Endothelial cell (in vitro differentiated cells): ENCODE data around the gene LMO7. TPM values are rescaled to one million over a fixed set of nuclear protein-coding genes. Genes with fewer than 3 reads are reported as not detected.

Experiments
- DNase-seq: peaks from one replicate; pipeline ENCODE4 v3.0.0; 2021; ENCODE audit warnings: low spot score
- H3K27ac Mint-ChIP-seq: one replicate; pipeline ENCODE4 v1.8.0; 2021; ENCODE audit warnings: mixed read lengths, inconsistent platforms; ENCODE audit not compliant: unreplicated experiment
- H3K27me3 Mint-ChIP-seq: one replicate; pipeline ENCODE4 v1.8.0; 2021; ENCODE audit warnings: mild to moderate bottlenecking, moderate library complexity, mixed read lengths, inconsistent platforms; ENCODE audit not compliant: unreplicated experiment
- H3K36me3 Mint-ChIP-seq: one replicate; pipeline ENCODE4 v1.8.0; 2021; ENCODE audit warnings: mild to moderate bottlenecking, low read depth, mixed read lengths, inconsistent platforms; ENCODE audit not compliant: unreplicated experiment
- H3K4me1 Mint-ChIP-seq: one replicate; pipeline ENCODE4 v1.8.0; 2021; ENCODE audit warnings: mild to moderate bottlenecking, mixed read lengths, inconsistent platforms; ENCODE audit not compliant: unreplicated experiment
- H3K4me3 Mint-ChIP-seq: one replicate; pipeline ENCODE4 v1.8.0; 2021; ENCODE audit warnings: mild to moderate bottlenecking, mixed read lengths, inconsistent platforms; ENCODE audit not compliant: unreplicated experiment
- H3K9me3 Mint-ChIP-seq: one replicate; pipeline ENCODE4 v1.8.0; 2021; ENCODE audit warnings: mixed read lengths, inconsistent platforms; ENCODE audit not compliant: unreplicated experiment
- total RNA-seq: library from RNA; stranded (reverse); fragmentation: NEBNext Ultra II Directional; extraction: Animal tissue kit (Norgen Biotek cat#: 25700); gene quantifications from one replicate; pipeline ENCODE4 v1.2.1, GENCODE V29; 2021; ENCODE audit not compliant: unreplicated experiment
- TF ChIP-seq, protein P1 (sequence below): fragments of 200-600 bp; sonication (generic); IDR thresholded peaks from one replicate; pipeline ENCODE4 v1.5.0; 2021; ENCODE audit warnings: antibody characterized with exemption; ENCODE audit not compliant: unreplicated experiment

The LMO7 gene
- total RNA-seq, 1 donor from 2014 or later, result 5.7 TPM

DNA sequence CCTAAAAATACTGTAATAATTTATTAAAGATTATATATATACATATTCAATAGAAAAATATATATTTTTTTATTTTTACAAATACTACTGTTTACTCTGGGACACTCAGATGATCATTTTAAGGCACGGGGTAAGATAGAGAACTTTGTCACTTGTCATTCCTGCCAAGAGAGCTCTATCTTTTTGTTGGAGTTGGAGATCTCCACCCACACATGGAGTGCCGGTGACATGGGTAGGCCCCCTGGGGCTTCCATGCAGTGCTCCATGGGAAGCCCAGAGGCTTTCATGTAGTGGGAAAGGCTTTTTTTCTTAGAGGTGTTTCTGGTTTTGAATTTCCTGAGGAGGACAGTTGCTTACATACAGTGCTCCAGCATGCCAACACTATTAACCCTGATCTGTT is 81.4 kb downstream of the LMO7 start:
- Mint-ChIP-seq H3K4me3 (no peak overlapping the region), H3K4me1 (no peaks in the 10 kb centered on the region), H3K27ac (no peak overlapping the region), H3K9me3 (no peaks in the 10 kb centered on the region), H3K36me3 (no peaks in the 10 kb centered on the region), H3K27me3 (no peaks in the 10 kb centered on the region)
- TF ChIP-seq, protein P1, sequence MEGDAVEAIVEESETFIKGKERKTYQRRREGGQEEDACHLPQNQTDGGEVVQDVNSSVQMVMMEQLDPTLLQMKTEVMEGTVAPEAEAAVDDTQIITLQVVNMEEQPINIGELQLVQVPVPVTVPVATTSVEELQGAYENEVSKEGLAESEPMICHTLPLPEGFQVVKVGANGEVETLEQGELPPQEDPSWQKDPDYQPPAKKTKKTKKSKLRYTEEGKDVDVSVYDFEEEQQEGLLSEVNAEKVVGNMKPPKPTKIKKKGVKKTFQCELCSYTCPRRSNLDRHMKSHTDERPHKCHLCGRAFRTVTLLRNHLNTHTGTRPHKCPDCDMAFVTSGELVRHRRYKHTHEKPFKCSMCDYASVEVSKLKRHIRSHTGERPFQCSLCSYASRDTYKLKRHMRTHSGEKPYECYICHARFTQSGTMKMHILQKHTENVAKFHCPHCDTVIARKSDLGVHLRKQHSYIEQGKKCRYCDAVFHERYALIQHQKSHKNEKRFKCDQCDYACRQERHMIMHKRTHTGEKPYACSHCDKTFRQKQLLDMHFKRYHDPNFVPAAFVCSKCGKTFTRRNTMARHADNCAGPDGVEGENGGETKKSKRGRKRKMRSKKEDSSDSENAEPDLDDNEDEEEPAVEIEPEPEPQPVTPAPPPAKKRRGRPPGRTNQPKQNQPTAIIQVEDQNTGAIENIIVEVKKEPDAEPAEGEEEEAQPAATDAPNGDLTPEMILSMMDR, result no peak
- no peak for DNase-seq

DNA sequence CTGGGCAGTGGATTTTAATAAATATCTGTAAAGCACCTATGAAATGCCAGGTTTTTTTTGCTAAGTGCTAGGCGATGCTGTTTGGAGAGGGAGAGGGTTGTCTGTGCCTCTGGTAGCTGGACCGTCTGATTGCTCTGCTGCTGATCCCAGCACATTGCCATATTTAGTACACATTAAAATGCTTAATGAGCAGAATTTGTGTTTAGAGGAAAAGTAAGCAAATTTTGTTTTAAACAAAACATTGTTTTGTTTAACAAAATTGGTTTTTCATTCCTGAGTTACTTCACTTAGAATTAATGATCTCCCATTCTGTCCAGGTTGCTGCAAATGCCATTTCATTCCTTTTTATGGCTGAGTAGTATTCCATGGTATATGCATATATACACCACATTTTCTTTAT is 85.2 kb downstream of the LMO7 start:
- Mint-ChIP-seq H3K36me3 (no peaks in the 10 kb centered on the region), H3K27ac (no peak overlapping the region), H3K4me3 (no peak overlapping the region), H3K4me1 (no peaks in the 10 kb centered on the region), H3K9me3 (no peaks in the 10 kb centered on the region), H3K27me3 (peaks cover 5% of the 10 kb centered on the region)
- no peak for DNase-seq
- TF ChIP-seq, protein P1, result no peak

DNA sequence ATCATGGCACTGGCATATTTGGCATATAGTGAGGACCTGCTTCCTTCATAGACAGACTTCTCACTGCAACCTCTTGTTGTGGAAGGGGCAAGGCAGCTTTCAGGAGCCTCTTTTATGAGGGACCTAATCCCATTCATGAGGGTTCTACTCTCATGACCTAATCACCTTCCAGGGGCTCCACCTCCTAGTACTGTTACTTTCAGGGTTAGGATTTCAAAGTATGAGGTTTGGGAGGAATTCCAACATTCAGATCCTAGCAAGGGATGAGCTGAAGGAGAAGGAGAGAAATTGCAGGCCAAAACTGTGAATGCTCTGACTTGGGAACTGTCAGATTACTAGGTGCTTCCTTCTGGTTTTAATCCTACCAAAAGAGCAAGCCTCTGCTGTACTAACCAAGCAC is 87.8 kb downstream of the LMO7 start:
- no peak for DNase-seq
- Mint-ChIP-seq H3K9me3 (no peaks in the 10 kb centered on the region), H3K36me3 (no peaks in the 10 kb centered on the region), H3K4me1 (no peaks in the 10 kb centered on the region), H3K4me3 (no peak overlapping the region), H3K27ac (no peak overlapping the region), H3K27me3 (peaks cover 5% of the 10 kb centered on the region)
- TF ChIP-seq, protein P1, result no peak

DNA sequence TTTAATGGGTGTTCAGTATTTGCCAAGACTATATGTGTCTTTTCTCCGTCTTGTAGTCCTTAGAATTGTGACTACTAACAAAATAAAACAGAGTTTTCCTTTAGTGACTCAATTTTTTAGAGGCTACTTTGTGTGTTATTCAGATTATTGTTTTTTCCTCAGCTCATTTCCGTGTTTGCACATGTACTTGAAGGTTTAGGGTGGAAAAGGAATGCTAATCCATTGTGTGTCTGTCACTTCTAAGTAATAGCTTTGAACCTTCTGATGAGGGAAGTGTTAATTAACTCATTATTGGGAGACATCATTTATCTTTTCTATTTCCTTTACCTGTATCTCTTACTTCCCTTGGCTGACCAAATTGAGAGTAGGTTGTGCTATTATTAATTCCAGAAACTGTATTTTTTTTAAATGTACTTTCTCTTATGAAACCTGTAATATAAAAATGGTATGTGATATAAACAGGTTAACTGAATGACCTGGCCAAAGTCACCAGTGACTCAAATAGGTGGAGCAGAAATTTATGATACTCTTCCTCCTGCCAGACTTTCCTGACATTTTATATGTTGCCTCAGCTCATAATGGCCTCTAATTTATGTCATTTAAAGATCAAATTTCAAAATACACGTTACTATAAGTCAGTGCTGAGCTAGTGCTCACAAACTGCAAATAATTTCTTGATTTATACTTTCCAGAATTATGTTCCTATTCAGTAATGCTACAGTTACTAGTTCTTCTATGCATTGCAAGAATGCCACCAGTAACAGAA is 88.8 kb downstream of the LMO7 start:
- H3K36me3 Mint-ChIP-seq, result no peaks in the 10 kb centered on the region
- DNase-seq, result no peak
- no peaks in the 10 kb centered on the region for H3K9me3 Mint-ChIP-seq
- no peak overlapping the region for H3K27ac Mint-ChIP-seq
- H3K4me1 Mint-ChIP-seq, result no peaks in the 10 kb centered on the region
- peaks cover 5% of the 10 kb centered on the region for H3K27me3 Mint-ChIP-seq
- H3K4me3 Mint-ChIP-seq, result no peak overlapping the region
- TF ChIP-seq, protein P1, result no peak

DNA sequence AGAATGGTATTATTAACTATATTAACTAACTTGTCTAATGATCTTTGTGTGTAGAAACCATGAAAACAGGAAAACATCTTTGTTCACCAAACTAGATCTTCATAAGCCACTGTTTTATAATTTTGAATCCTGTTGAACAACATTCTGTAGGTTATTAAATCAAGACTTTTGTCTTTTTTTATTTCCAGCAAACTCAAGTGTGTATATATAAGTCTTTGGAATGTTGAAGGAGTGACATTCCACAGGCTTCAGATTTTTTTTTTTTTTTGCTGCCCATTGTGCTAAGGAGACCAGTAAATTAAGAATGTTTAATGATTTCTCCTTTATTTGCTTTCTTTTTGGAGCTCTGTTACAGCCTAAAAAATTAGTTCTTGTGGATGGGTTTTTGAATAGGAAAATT is 89.6 kb downstream of the LMO7 start:
- no peaks in the 10 kb centered on the region for H3K4me1 Mint-ChIP-seq
- peaks cover 5% of the 10 kb centered on the region for H3K27me3 Mint-ChIP-seq
- no peak overlapping the region for H3K27ac Mint-ChIP-seq
- no peaks in the 10 kb centered on the region for H3K36me3 Mint-ChIP-seq
- TF ChIP-seq, protein P1, result no peak
- no peak for DNase-seq
- no peaks in the 10 kb centered on the region for H3K9me3 Mint-ChIP-seq
- no peak overlapping the region for H3K4me3 Mint-ChIP-seq
